ENCODE data around the gene PKM.

DNA sequence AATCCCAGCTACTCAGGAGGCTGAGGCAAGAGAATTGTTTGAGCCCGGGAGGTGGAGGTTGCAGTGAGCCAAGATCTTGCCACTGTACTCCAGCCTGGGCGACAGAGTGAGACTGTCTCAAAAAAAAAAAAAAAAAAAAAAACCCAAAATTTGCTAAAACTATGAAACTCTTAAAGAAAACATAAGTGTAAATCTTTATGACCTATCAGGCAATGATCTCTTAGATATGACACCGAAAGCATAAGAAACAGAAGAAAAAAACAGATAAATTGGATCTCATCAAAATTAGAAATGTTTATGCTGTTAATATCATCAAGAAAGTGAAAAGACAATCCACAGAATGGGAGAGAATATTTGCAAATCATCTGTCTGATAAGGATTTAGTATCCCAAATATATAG lies 48.7 kb downstream of the PKM start:
- TF ChIP-seq CTCF (IDR thresholded peaks at IDR 0.05; ENCODE audit: extremely low read depth in 1 of 2, insufficient read depth in 1 of 2, low read depth in 1 of 2, low read length in 2 of 2) = no peak
- TF ChIP-seq POLR2A (IDR thresholded peaks at IDR 0.05; ENCODE audit: low read depth, low read length) = no peak
- TF ChIP-seq EZH2 (IDR thresholded peaks at IDR 0.05; ENCODE audit: borderline replicate concordance, low read depth, low read length, severe bottlenecking) = no peak
- TF ChIP-seq POLR2AphosphoS5 (IDR thresholded peaks at IDR 0.05; ENCODE audit: insufficient read depth, low read depth, low read length) = no peak
- no peak for TF ChIP-seq MAX (IDR thresholded peaks at IDR 0.05; ENCODE audit: insufficient read depth, insufficient read length)
- TF ChIP-seq JUN (IDR thresholded peaks at IDR 0.05; ENCODE audit: borderline replicate concordance, insufficient read depth, insufficient read length, low read depth) = no peak
- no peak for TF ChIP-seq FOS (IDR thresholded peaks at IDR 0.05; ENCODE audit: borderline replicate concordance, insufficient read depth, low read length)
- TF ChIP-seq MYC (IDR thresholded peaks at IDR 0.05; ENCODE audit: low read depth, low read length) = no peak
- TF ChIP-seq GATA2 (IDR thresholded peaks at IDR 0.05; ENCODE audit: insufficient read depth, insufficient read length, low read depth, low read length) = no peak
